WTC11 (cell line): ENCODE measurements around the gene PDLIM5. TPM values are rescaled to one million over a fixed set of nuclear protein-coding genes. Genes with fewer than 3 reads are reported as not detected.

Experiments used
- ATAC-seq: fragments of 200-7000 bp; cut with Tn5 transposase; 2 replicates; pipeline ENCODE4 v1.10.0; 2021; ENCODE audit warnings: mild to moderate bottlenecking, moderate library complexity
- CTCF ChIA-PET: fragments of 300-600 bp; sonication (Branson Sonifier 250); formaldehyde crosslinking; loops from one replicate; lab custom pipeline; 2021; ENCODE audit warnings: antibody characterized with exemption; lab: Charles Lee
- POLR2A ChIA-PET: fragments of 350-600 bp; sonication (Branson Sonifier 250); formaldehyde crosslinking; loops from one replicate; lab custom pipeline; 2021; ENCODE audit warnings: antibody characterized with exemption; lab: Charles Lee
- DNase-seq: peaks from one replicate; pipeline ENCODE4 v3.0.0; 2021; ENCODE audit warnings: low spot score
- H3K27ac Mint-ChIP-seq: 2 replicates; pipeline ENCODE4 v1.8.0; 2021; ENCODE audit warnings: mixed read lengths
- H3K27me3 Mint-ChIP-seq: 2 replicates; pipeline ENCODE4 v1.8.0; 2021; ENCODE audit warnings: low read depth, mild to moderate bottlenecking, moderate library complexity, mixed read lengths
- H3K36me3 Mint-ChIP-seq: 2 replicates; pipeline ENCODE4 v1.8.0; 2021; ENCODE audit warnings: mixed read lengths
- H3K4me1 Mint-ChIP-seq: 2 replicates; pipeline ENCODE4 v1.8.0; 2022; ENCODE audit warnings: mixed read lengths
- H3K4me3 Mint-ChIP-seq: 2 replicates; pipeline ENCODE4 v1.8.0; 2021; ENCODE audit warnings: mild to moderate bottlenecking, moderate library complexity, mixed read lengths
- H3K9me3 Mint-ChIP-seq: 2 replicates; pipeline ENCODE4 v1.8.0; 2021; ENCODE audit warnings: mixed read lengths
- CREB1 ChIP-seq: sonication (generic); formaldehyde crosslinking; IDR thresholded peaks from 2 replicates; pipeline ENCODE4 v1.8.0; 2023; ENCODE audit warnings: mild to moderate bottlenecking, missing genetic modification reagents
- ELF4 ChIP-seq: sonication (generic); formaldehyde crosslinking; IDR thresholded peaks from 2 replicates; pipeline ENCODE4 v1.8.1; 2022; ENCODE audit warnings: low read depth, mild to moderate bottlenecking, moderate library complexity, missing genetic modification reagents
- ETV6 ChIP-seq: sonication (generic); formaldehyde crosslinking; IDR thresholded peaks from 2 replicates; pipeline ENCODE4 v1.8.1; 2022; ENCODE audit warnings: mild to moderate bottlenecking, missing genetic modification reagents
- FOXP1 ChIP-seq: sonication (generic); formaldehyde crosslinking; IDR thresholded peaks from 2 replicates; pipeline ENCODE4 v1.8.0; 2022; ENCODE audit warnings: missing genetic modification reagents, mild to moderate bottlenecking, moderate library complexity, borderline replicate concordance
- IRF2 ChIP-seq: sonication (generic); formaldehyde crosslinking; IDR thresholded peaks from 2 replicates; pipeline ENCODE4 v1.8.0; 2022; ENCODE audit warnings: low read depth, missing genetic modification reagents, borderline replicate concordance
- JUN ChIP-seq: sonication (generic); formaldehyde crosslinking; IDR thresholded peaks from 2 replicates; pipeline ENCODE4 v1.8.0; 2023; ENCODE audit warnings: mild to moderate bottlenecking, missing genetic modification reagents
- NFATC4 ChIP-seq: fragments of 250-450 bp; sonication (Bioruptor Pico); IDR thresholded peaks from 2 replicates; pipeline ENCODE4 v1.9.0; 2021; ENCODE audit warnings: mild to moderate bottlenecking
- NR1H2 ChIP-seq: sonication (generic); formaldehyde crosslinking; IDR thresholded peaks from 2 replicates; pipeline ENCODE4 v1.9.0; 2021; ENCODE audit warnings: mild to moderate bottlenecking, moderate library complexity, missing genetic modification reagents
- SMAD4 ChIP-seq: sonication (generic); formaldehyde crosslinking; IDR thresholded peaks from 2 replicates; pipeline ENCODE4 v1.8.0; 2022; ENCODE audit warnings: mild to moderate bottlenecking, missing genetic modification reagents
- SOX15 ChIP-seq: fragments of 250-450 bp; sonication (Bioruptor Pico); IDR thresholded peaks from 2 replicates; pipeline ENCODE4 v1.9.0; 2021; ENCODE audit warnings: mild to moderate bottlenecking
- TEAD4 ChIP-seq: sonication (generic); formaldehyde crosslinking; IDR thresholded peaks from 2 replicates; pipeline ENCODE4 v1.8.0; 2022; ENCODE audit warnings: mild to moderate bottlenecking, missing genetic modification reagents
- ZBTB21 ChIP-seq: sonication (generic); formaldehyde crosslinking; IDR thresholded peaks from 2 replicates; pipeline ENCODE4 v1.8.1; 2023; ENCODE audit warnings: mild to moderate bottlenecking, missing genetic modification reagents, borderline replicate concordance
- ZNF121 ChIP-seq: sonication (generic); formaldehyde crosslinking; IDR thresholded peaks from 2 replicates; pipeline ENCODE4 v1.8.0; 2023; ENCODE audit warnings: missing genetic modification reagents
- ZNF138 ChIP-seq: sonication (generic); formaldehyde crosslinking; conservative IDR thresholded peaks from 2 replicates; pipeline ENCODE4 v1.8.1; 2022; ENCODE audit warnings: mild to moderate bottlenecking, moderate library complexity, missing genetic modification reagents
- ZNF423 ChIP-seq: fragments of 250-450 bp; sonication (Bioruptor Pico); IDR thresholded peaks from 2 replicates; pipeline ENCODE4 v2.1.2; 2022; ENCODE audit warnings: mild to moderate bottlenecking, moderate library complexity
- ZNF671 ChIP-seq: fragments of 250-450 bp; sonication (Bioruptor Pico); IDR thresholded peaks from 2 replicates; pipeline ENCODE4 v1.8.0; 2021; ENCODE audit warnings: mild to moderate bottlenecking
- total RNA-seq: library from RNA; stranded (reverse); gene quantifications from 3 replicates; pipeline ENCODE4 v1.2.3, GENCODE V29; 2021
- TF ChIP-seq, protein P1 (sequence below): fragments of 250-450 bp; sonication (Bioruptor Pico); conservative IDR thresholded peaks from 2 replicates; pipeline ENCODE4 v1.9.0; 2021; ENCODE audit warnings: mild to moderate bottlenecking
- TF ChIP-seq, protein P2 (sequence below): sonication (generic); formaldehyde crosslinking; IDR thresholded peaks from 2 replicates; pipeline ENCODE4 v1.8.0; 2022; ENCODE audit warnings: mild to moderate bottlenecking, missing genetic modification reagents
- TF ChIP-seq, protein P3 (sequence below): sonication (generic); formaldehyde crosslinking; IDR thresholded peaks from 2 replicates; pipeline ENCODE4 v1.8.1; 2023; ENCODE audit warnings: mild to moderate bottlenecking, moderate library complexity, missing genetic modification reagents
- TF ChIP-seq, protein P4 (sequence below): sonication (generic); formaldehyde crosslinking; IDR thresholded peaks from 2 replicates; pipeline ENCODE4 v1.8.0; 2022; ENCODE audit warnings: missing genetic modification reagents
- TF ChIP-seq, protein P5 (sequence below): fragments of 250-450 bp; sonication (Bioruptor Pico); IDR thresholded peaks from 2 replicates; pipeline ENCODE4 v2.1.2; 2022; ENCODE audit warnings: mild to moderate bottlenecking, moderate library complexity
- TF ChIP-seq, protein P6 (sequence below): sonication (generic); formaldehyde crosslinking; IDR thresholded peaks from 2 replicates; pipeline ENCODE4 v1.8.1; 2022; ENCODE audit warnings: low read depth, missing genetic modification reagents, borderline replicate concordance
- TF ChIP-seq, protein P7 (sequence below): sonication (generic); formaldehyde crosslinking; IDR thresholded peaks from 2 replicates; pipeline ENCODE4 v1.8.1; 2022; ENCODE audit warnings: mild to moderate bottlenecking, missing genetic modification reagents, moderate library complexity, borderline replicate concordance

PDLIM5 gene
- total RNA-seq, 1 experiment from 2014 or later = 51.5 TPM

DNA sequence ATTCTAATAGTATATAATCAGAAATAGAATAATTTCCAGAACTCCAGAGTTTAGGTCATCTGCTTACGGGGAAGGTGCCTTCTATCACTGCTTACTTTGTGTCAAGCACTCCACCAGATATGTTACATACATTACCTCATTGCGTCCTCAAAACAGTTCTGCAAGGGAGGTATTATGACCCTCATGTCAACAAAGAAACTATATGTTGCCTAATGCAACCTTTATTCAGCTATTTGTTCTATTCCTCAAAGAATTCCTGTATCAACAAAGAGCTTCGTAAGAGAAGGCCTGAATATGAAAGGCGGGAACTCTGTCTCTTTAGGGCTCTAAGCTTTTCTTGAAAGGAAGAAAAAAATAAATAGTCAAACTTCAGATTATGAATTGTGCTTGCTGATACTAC lies 114.7 kb downstream of the PDLIM5 start:
- ATAC-seq (no peak), DNase-seq (no peak)
- Mint-ChIP-seq H3K4me3 (no peak overlapping the region), H3K27me3 (no peaks in the 10 kb centered on the region), H3K27ac (no peak overlapping the region), H3K36me3 (no peaks in the 10 kb centered on the region), H3K9me3 (peaks cover 4% of the 10 kb centered on the region; the same call in 1 of the 2 replicates), H3K4me1 (peaks cover 3% of the 10 kb centered on the region)
- TF ChIP-seq, protein P1, sequence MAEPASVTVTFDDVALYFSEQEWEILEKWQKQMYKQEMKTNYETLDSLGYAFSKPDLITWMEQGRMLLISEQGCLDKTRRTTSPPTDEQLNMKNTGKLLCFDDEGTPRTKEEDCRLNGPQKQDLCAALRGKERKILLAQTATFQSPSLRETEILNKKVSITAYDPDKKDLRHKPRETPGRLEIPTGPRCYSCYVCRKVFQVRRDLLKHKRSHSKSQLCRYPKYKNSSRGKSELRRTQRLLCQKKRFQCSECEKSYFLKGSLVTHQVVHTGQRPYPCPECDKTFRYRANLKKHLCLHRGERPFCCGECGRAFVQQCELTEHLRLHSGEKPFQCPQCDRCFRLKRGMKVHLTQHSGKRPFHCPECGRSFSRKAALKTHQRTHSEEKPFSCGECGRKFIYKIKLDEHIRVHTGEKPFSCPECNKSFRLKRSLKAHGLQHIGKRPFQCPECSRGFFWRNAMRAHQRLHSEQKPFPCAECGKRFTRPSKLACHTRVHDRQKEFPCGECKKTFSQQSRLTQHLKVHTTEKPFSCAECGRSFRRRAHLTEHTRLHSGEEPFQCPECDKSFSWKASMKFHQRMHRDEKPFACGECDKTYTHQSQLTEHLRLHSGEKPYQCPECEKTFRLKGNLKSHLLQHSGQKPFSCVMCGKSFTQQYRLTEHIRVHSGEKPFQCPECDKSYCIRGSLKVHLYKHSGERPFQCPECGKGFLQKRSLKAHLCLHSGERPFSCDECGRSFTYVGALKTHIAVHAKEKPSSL (CRISPR knock-in tag) = no peak
- TF ChIP-seq SMAD4 (CRISPR knock-in tag) (no peak), TEAD4 (CRISPR knock-in tag) (no peak), ZNF423 (CRISPR knock-in tag) (no peak), CREB1 (CRISPR knock-in tag) (no peak), NFATC4 (CRISPR knock-in tag) (no peak)
- TF ChIP-seq, protein P2, sequence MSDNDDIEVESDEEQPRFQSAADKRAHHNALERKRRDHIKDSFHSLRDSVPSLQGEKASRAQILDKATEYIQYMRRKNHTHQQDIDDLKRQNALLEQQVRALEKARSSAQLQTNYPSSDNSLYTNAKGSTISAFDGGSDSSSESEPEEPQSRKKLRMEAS (CRISPR knock-in tag) = no peak
- TF ChIP-seq, protein P3, sequence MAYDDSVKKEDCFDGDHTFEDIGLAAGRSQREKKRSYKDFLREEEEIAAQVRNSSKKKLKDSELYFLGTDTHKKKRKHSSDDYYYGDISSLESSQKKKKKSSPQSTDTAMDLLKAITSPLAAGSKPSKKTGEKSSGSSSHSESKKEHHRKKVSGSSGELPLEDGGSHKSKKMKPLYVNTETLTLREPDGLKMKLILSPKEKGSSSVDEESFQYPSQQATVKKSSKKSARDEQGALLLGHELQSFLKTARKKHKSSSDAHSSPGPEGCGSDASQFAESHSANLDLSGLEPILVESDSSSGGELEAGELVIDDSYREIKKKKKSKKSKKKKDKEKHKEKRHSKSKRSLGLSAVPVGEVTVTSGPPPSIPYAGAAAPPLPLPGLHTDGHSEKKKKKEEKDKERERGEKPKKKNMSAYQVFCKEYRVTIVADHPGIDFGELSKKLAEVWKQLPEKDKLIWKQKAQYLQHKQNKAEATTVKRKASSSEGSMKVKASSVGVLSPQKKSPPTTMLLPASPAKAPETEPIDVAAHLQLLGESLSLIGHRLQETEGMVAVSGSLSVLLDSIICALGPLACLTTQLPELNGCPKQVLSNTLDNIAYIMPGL = no peak
- ChIA-PET CTCF (interaction anchor here (0.6 kb wide), 1 partner anchor 8 kb away, joined by 5 read pairs; no protein-coding TSS in a partner anchor), POLR2A (no interaction called here)

DNA sequence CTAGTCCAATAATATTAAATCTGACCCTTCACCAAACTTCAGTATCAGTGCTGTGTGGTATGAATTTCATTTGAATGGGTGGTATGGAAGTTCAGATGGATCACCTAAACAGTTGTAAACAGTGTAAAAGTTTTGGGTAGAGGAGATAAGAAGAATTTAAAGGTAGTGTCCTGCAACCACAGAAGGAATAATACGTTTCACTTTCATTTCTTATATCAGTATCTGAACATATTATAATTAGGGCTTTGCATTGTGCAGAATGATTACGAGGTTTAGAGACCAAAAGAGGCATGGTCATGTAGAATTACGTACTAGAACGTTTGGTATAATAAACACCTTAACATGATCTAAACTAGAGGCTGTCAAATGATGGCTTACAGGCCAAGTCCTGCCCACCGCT lies 116.1 kb downstream of the PDLIM5 start:
- POLR2A ChIA-PET = no interaction called here
- Mint-ChIP-seq H3K27me3 (no peaks in the 10 kb centered on the region), H3K4me1 (peaks cover 3% of the 10 kb centered on the region)

DNA sequence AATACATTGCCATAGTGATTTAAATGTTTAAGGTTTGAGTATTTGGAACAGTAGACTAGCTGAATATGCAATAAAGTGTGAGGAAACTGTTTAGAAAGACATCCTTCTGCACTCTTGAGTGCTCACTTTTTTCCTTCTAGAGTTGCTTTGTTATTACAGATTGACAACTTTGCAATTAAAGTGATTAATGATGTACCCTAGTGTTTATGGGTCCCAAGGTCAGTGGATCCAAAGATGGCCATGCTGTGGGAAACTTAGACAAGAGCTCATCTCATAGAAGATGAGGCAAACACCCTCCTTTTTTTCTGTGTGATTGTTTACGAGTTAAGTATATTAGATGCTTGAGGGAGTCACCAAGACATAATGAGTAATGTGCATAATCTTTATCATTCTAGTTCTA lies 118.8 kb downstream of the PDLIM5 start:
- ChIA-PET POLR2A (no interaction called here), CTCF (no interaction called here)
- TF ChIP-seq ZNF121 (CRISPR knock-in tag) = no peak
- no peak for TF ChIP-seq NR1H2 (CRISPR knock-in tag)
- TF ChIP-seq, protein P4, sequence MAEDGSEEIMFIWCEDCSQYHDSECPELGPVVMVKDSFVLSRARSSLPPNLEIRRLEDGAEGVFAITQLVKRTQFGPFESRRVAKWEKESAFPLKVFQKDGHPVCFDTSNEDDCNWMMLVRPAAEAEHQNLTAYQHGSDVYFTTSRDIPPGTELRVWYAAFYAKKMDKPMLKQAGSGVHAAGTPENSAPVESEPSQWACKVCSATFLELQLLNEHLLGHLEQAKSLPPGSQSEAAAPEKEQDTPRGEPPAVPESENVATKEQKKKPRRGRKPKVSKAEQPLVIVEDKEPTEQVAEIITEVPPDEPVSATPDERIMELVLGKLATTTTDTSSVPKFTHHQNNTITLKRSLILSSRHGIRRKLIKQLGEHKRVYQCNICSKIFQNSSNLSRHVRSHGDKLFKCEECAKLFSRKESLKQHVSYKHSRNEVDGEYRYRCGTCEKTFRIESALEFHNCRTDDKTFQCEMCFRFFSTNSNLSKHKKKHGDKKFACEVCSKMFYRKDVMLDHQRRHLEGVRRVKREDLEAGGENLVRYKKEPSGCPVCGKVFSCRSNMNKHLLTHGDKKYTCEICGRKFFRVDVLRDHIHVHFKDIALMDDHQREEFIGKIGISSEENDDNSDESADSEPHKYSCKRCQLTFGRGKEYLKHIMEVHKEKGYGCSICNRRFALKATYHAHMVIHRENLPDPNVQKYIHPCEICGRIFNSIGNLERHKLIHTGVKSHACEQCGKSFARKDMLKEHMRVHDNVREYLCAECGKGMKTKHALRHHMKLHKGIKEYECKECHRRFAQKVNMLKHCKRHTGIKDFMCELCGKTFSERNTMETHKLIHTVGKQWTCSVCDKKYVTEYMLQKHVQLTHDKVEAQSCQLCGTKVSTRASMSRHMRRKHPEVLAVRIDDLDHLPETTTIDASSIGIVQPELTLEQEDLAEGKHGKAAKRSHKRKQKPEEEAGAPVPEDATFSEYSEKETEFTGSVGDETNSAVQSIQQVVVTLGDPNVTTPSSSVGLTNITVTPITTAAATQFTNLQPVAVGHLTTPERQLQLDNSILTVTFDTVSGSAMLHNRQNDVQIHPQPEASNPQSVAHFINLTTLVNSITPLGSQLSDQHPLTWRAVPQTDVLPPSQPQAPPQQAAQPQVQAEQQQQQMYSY (CRISPR knock-in tag) = no peak
- TF ChIP-seq, protein P5, sequence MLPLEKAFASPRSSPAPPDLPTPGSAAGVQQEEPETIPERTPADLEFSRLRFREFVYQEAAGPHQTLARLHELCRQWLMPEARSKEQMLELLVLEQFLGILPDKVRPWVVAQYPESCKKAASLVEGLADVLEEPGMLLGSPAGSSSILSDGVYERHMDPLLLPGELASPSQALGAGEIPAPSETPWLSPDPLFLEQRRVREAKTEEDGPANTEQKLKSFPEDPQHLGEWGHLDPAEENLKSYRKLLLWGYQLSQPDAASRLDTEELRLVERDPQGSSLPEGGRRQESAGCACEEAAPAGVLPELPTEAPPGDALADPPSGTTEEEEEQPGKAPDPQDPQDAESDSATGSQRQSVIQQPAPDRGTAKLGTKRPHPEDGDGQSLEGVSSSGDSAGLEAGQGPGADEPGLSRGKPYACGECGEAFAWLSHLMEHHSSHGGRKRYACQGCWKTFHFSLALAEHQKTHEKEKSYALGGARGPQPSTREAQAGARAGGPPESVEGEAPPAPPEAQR (CRISPR knock-in tag) = no peak
- TF ChIP-seq, protein P6, sequence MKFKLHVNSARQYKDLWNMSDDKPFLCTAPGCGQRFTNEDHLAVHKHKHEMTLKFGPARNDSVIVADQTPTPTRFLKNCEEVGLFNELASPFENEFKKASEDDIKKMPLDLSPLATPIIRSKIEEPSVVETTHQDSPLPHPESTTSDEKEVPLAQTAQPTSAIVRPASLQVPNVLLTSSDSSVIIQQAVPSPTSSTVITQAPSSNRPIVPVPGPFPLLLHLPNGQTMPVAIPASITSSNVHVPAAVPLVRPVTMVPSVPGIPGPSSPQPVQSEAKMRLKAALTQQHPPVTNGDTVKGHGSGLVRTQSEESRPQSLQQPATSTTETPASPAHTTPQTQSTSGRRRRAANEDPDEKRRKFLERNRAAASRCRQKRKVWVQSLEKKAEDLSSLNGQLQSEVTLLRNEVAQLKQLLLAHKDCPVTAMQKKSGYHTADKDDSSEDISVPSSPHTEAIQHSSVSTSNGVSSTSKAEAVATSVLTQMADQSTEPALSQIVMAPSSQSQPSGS (CRISPR knock-in tag) = no peak
- H3K4me3 Mint-ChIP-seq = no peak overlapping the region
- ATAC-seq (no peak), DNase-seq (no peak)
- H3K9me3 Mint-ChIP-seq = peaks cover 4% of the 10 kb centered on the region; the same call in 1 of the 2 replicates
- no peak overlapping the region for H3K27ac Mint-ChIP-seq
- no peaks in the 10 kb centered on the region for H3K36me3 Mint-ChIP-seq
- peaks cover 11% of the 10 kb centered on the region for H3K4me1 Mint-ChIP-seq
- no peaks in the 10 kb centered on the region for H3K27me3 Mint-ChIP-seq

More for the DNA sequence above, 116.1 kb downstream of the PDLIM5 start:
- no peak overlapping the region for H3K27ac Mint-ChIP-seq
- ATAC-seq (no peak), DNase-seq (no peak)
- TF ChIP-seq SOX15 (CRISPR knock-in tag) (no peak), JUN (CRISPR knock-in tag) (no peak), ZNF138 (CRISPR knock-in tag) (no peak), ELF4 (CRISPR knock-in tag) (no peak), ZNF671 (no peak), IRF2 (no peak), ZBTB21 (no peak), ETV6 (no peak), FOXP1 (no peak)
- TF ChIP-seq, protein P3 = no peak
- TF ChIP-seq, protein P7, sequence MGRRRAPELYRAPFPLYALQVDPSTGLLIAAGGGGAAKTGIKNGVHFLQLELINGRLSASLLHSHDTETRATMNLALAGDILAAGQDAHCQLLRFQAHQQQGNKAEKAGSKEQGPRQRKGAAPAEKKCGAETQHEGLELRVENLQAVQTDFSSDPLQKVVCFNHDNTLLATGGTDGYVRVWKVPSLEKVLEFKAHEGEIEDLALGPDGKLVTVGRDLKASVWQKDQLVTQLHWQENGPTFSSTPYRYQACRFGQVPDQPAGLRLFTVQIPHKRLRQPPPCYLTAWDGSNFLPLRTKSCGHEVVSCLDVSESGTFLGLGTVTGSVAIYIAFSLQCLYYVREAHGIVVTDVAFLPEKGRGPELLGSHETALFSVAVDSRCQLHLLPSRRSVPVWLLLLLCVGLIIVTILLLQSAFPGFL (CRISPR knock-in tag) = no peak
- CTCF ChIA-PET = no interaction called here
- H3K9me3 Mint-ChIP-seq = peaks cover 4% of the 10 kb centered on the region; the same call in 1 of the 2 replicates
- no peak overlapping the region for H3K4me3 Mint-ChIP-seq
- no peaks in the 10 kb centered on the region for H3K36me3 Mint-ChIP-seq
